ENCODE measurements around the gene ITGB4. TPM values are rescaled to one million over a fixed set of nuclear protein-coding genes. Genes with fewer than 3 reads are reported as not detected.

The ITGB4 gene
- total and polyA plus RNA-seq, 9 of the 15 experiments (the other 6 are each of a cell fraction or from before 2014, with no cell fraction given): 0.05 to 2.8 (median 0.76) TPM; not detected in 3

Small RNA genes lying within 50 kb of the gene (microRNA-seq; reads per million reads assigned to microRNA genes)
- 0.73 reads per million for gene MIR4738 (ENCODE audit: borderline microRNAs expressed)

Other genes starting within 250 kb of the ITGB4 start
Only the 7 nearest of the 15 such genes appear.
- 0.05 and 0.24 TPM in 2 replicates for gene MYO15B, start 133.7 kb upstream of the ITGB4 start, total RNA-seq (2014; rRNA removed)
- gene MYO15B, start 133.7 kb upstream of the ITGB4 start, total RNA-seq (2014; rRNA removed; fragmentation: Illumina TruSeq; extraction: Trizol): 1.2 TPM in 1 of 2 replicates, not detected in the other
- 0.83 TPM in 2 replicates for gene MYO15B, start 133.7 kb upstream of the ITGB4 start, total RNA-seq (2015; rRNA removed; fragmentation: Illumina TruSeq; extraction: Trizol)
- 1.5 and 3.1 TPM in 2 replicates for gene MYO15B, start 133.7 kb upstream of the ITGB4 start, total RNA-seq (2021)
- 0.82 and 1.2 TPM in 2 replicates for gene MYO15B, start 133.7 kb upstream of the ITGB4 start, polyA plus RNA-seq (2011; rRNA removed)
- gene MYO15B, start 133.7 kb upstream of the ITGB4 start, polyA plus RNA-seq (2014; fragmentation: Illumina TruSeq; extraction: Trizol): 0.12 and 0.76 TPM in 2 replicates
- not detected for gene MYO15B, start 133.7 kb upstream of the ITGB4 start, polyA plus RNA-seq (2014; fragmentation: Nextera tagmentation; extraction: Ambion mirVana)
- gene MYO15B, start 133.7 kb upstream of the ITGB4 start, polyA plus RNA-seq (2014; rRNA removed): 0.98 and 1.5 TPM in 2 replicates
- gene SMIM5, start 88.0 kb upstream of the ITGB4 start, total RNA-seq (2014; rRNA removed): not detected in 2 replicates
- gene SMIM5, start 88.0 kb upstream of the ITGB4 start, total RNA-seq (2014; rRNA removed; fragmentation: Illumina TruSeq; extraction: Trizol): not detected in 2 replicates
- not detected in 2 replicates for gene SMIM5, start 88.0 kb upstream of the ITGB4 start, total RNA-seq (2015; rRNA removed; fragmentation: Illumina TruSeq; extraction: Trizol)
- gene SMIM5, start 88.0 kb upstream of the ITGB4 start, total RNA-seq (2021): not detected in 2 replicates
- not detected in 2 replicates for gene SMIM5, start 88.0 kb upstream of the ITGB4 start, polyA plus RNA-seq (2011; rRNA removed)
- not detected in 2 replicates for gene SMIM5, start 88.0 kb upstream of the ITGB4 start, polyA plus RNA-seq (2014; fragmentation: Illumina TruSeq; extraction: Trizol)
- not detected for gene SMIM5, start 88.0 kb upstream of the ITGB4 start, polyA plus RNA-seq (2014; fragmentation: Nextera tagmentation; extraction: Ambion mirVana)
- gene SMIM5, start 88.0 kb upstream of the ITGB4 start, polyA plus RNA-seq (2014; rRNA removed): 0.08 TPM in 1 of 2 replicates, not detected in the other
- 25.2 and 26.8 TPM in 2 replicates for gene RECQL5, start 54.3 kb upstream of the ITGB4 start, total RNA-seq (2014; rRNA removed)
- gene RECQL5, start 54.3 kb upstream of the ITGB4 start, total RNA-seq (2014; rRNA removed; fragmentation: Illumina TruSeq; extraction: Trizol): 12.3 and 14.5 TPM in 2 replicates
- 15.2 and 15.9 TPM in 2 replicates for gene RECQL5, start 54.3 kb upstream of the ITGB4 start, total RNA-seq (2015; rRNA removed; fragmentation: Illumina TruSeq; extraction: Trizol)
- gene RECQL5, start 54.3 kb upstream of the ITGB4 start, total RNA-seq (2021): 34.8 and 35.7 TPM in 2 replicates
- gene RECQL5, start 54.3 kb upstream of the ITGB4 start, polyA plus RNA-seq (2011; rRNA removed): 16.4 and 20.4 TPM in 2 replicates
- gene RECQL5, start 54.3 kb upstream of the ITGB4 start, polyA plus RNA-seq (2014; fragmentation: Illumina TruSeq; extraction: Trizol): 23.1 and 27.9 TPM in 2 replicates
- 1 to 10 TPM; 4.1 to 5.8 TPM for gene RECQL5, start 54.3 kb upstream of the ITGB4 start, polyA plus RNA-seq (2014; fragmentation: Nextera tagmentation; extraction: Ambion mirVana)
- gene RECQL5, start 54.3 kb upstream of the ITGB4 start, polyA plus RNA-seq (2014; rRNA removed): 23.1 and 27.1 TPM in 2 replicates
- 57.9 and 59.7 TPM in 2 replicates for gene SAP30BP, start 54.1 kb upstream of the ITGB4 start, total RNA-seq (2014; rRNA removed)
- 45.3 and 51.8 TPM in 2 replicates for gene SAP30BP, start 54.1 kb upstream of the ITGB4 start, total RNA-seq (2014; rRNA removed; fragmentation: Illumina TruSeq; extraction: Trizol)
- gene SAP30BP, start 54.1 kb upstream of the ITGB4 start, total RNA-seq (2015; rRNA removed; fragmentation: Illumina TruSeq; extraction: Trizol): 62.4 and 64.7 TPM in 2 replicates
- gene SAP30BP, start 54.1 kb upstream of the ITGB4 start, total RNA-seq (2021): 60.6 and 71.7 TPM in 2 replicates
- 69.3 and 70.7 TPM in 2 replicates for gene SAP30BP, start 54.1 kb upstream of the ITGB4 start, polyA plus RNA-seq (2011; rRNA removed)
- gene SAP30BP, start 54.1 kb upstream of the ITGB4 start, polyA plus RNA-seq (2014; fragmentation: Illumina TruSeq; extraction: Trizol): 90.8 and 91.7 TPM in 2 replicates
- gene SAP30BP, start 54.1 kb upstream of the ITGB4 start, polyA plus RNA-seq (2014; fragmentation: Nextera tagmentation; extraction: Ambion mirVana): 100 to 1,000 TPM; 103 to 154 TPM
- gene SAP30BP, start 54.1 kb upstream of the ITGB4 start, polyA plus RNA-seq (2014; rRNA removed): 67.8 and 86.4 TPM in 2 replicates
- gene GALK1, start 43.7 kb downstream of the ITGB4 start, total RNA-seq (2014; rRNA removed): 51.6 and 58.5 TPM in 2 replicates
- 2.2 and 4.2 TPM in 2 replicates for gene GALK1, start 43.7 kb downstream of the ITGB4 start, total RNA-seq (2014; rRNA removed; fragmentation: Illumina TruSeq; extraction: Trizol)
- 23.2 and 23.4 TPM in 2 replicates for gene GALK1, start 43.7 kb downstream of the ITGB4 start, total RNA-seq (2015; rRNA removed; fragmentation: Illumina TruSeq; extraction: Trizol)
- gene GALK1, start 43.7 kb downstream of the ITGB4 start, total RNA-seq (2021): 41.6 and 46.7 TPM in 2 replicates
- gene GALK1, start 43.7 kb downstream of the ITGB4 start, polyA plus RNA-seq (2011; rRNA removed): 17.4 and 31.4 TPM in 2 replicates
- 6.1 and 15.8 TPM in 2 replicates for gene GALK1, start 43.7 kb downstream of the ITGB4 start, polyA plus RNA-seq (2014; fragmentation: Illumina TruSeq; extraction: Trizol)
- gene GALK1, start 43.7 kb downstream of the ITGB4 start, polyA plus RNA-seq (2014; fragmentation: Nextera tagmentation; extraction: Ambion mirVana): 1 to 10 TPM in 1 of 2 experiments, under 1 TPM in 1; 0.45 to 2.1 TPM
- gene GALK1, start 43.7 kb downstream of the ITGB4 start, polyA plus RNA-seq (2014; rRNA removed): 36.4 and 40.3 TPM in 2 replicates
- 12.8 and 16.0 TPM in 2 replicates for gene UNK, start 63.3 kb downstream of the ITGB4 start, total RNA-seq (2014; rRNA removed)
- 24.8 and 27.6 TPM in 2 replicates for gene UNK, start 63.3 kb downstream of the ITGB4 start, total RNA-seq (2014; rRNA removed; fragmentation: Illumina TruSeq; extraction: Trizol)
- gene UNK, start 63.3 kb downstream of the ITGB4 start, total RNA-seq (2015; rRNA removed; fragmentation: Illumina TruSeq; extraction: Trizol): 25.8 and 27.7 TPM in 2 replicates
- gene UNK, start 63.3 kb downstream of the ITGB4 start, total RNA-seq (2021): 22.2 and 26.7 TPM in 2 replicates
- 38.6 and 38.7 TPM in 2 replicates for gene UNK, start 63.3 kb downstream of the ITGB4 start, polyA plus RNA-seq (2011; rRNA removed)
- 36.5 and 38.1 TPM in 2 replicates for gene UNK, start 63.3 kb downstream of the ITGB4 start, polyA plus RNA-seq (2014; fragmentation: Illumina TruSeq; extraction: Trizol)
- gene UNK, start 63.3 kb downstream of the ITGB4 start, polyA plus RNA-seq (2014; fragmentation: Nextera tagmentation; extraction: Ambion mirVana): 10 to 100 TPM; 13.7 to 18.8 TPM
- 24.2 and 25.4 TPM in 2 replicates for gene UNK, start 63.3 kb downstream of the ITGB4 start, polyA plus RNA-seq (2014; rRNA removed)
- 150 and 207 TPM in 2 replicates for gene UNC13D, start 122.9 kb downstream of the ITGB4 start, total RNA-seq (2014; rRNA removed)
- 22.9 and 31.6 TPM in 2 replicates for gene UNC13D, start 122.9 kb downstream of the ITGB4 start, total RNA-seq (2014; rRNA removed; fragmentation: Illumina TruSeq; extraction: Trizol)
- gene UNC13D, start 122.9 kb downstream of the ITGB4 start, total RNA-seq (2015; rRNA removed; fragmentation: Illumina TruSeq; extraction: Trizol): 74.2 and 74.8 TPM in 2 replicates
- 222 and 244 TPM in 2 replicates for gene UNC13D, start 122.9 kb downstream of the ITGB4 start, total RNA-seq (2021)
- gene UNC13D, start 122.9 kb downstream of the ITGB4 start, polyA plus RNA-seq (2011; rRNA removed): 69.2 and 129 TPM in 2 replicates
- 66.9 and 108 TPM in 2 replicates for gene UNC13D, start 122.9 kb downstream of the ITGB4 start, polyA plus RNA-seq (2014; fragmentation: Illumina TruSeq; extraction: Trizol)
- 1 to 10 TPM in 1 of 2 experiments, under 1 TPM in 1; 0.86 to 1.9 TPM for gene UNC13D, start 122.9 kb downstream of the ITGB4 start, polyA plus RNA-seq (2014; fragmentation: Nextera tagmentation; extraction: Ambion mirVana)
- 147 and 160 TPM in 2 replicates for gene UNC13D, start 122.9 kb downstream of the ITGB4 start, polyA plus RNA-seq (2014; rRNA removed)

Data from K562 (cell line).